ENCODE measurements around the gene SCART1. TPM values are rescaled to one million over a fixed set of nuclear protein-coding genes. Genes with fewer than 3 reads are reported as not detected.

The SCART1 gene
- total RNA-seq, 1 experiment from 2014 or later: 0.50 TPM

DNA sequence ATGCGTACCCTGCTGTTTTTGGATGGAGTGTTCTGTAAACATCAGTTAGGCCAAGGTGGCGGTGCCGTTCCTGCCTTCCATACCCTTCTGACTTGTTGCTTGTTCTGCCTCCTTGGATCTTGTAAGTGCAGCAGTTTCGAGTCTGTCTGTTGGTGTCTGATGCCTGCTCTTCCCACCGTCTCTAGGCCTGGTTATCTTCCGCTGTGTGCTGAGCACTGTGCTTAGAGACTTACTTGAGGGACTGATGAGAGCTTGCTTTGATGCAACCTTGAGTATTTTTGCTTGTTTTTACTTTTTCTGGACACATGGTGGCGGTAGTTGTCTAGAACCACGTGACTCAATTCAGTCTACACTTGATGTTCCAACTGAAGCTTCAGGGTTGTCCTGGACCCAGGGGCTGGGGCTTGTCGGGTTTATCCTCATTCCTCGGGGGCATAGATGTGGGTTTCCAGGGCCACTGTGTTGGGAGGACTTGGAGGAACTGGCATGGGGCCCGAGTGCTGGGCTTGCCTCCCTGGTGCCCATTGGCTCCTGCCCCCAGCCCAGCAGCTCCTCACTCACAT is 15.0 kb upstream of the SCART1 start:
- Histone ChIP-seq H2BK12ac (ENCODE audit: insufficient read length, low read depth, low read length) (no peak overlapping the region), H2AFZ (ENCODE audit: low read length) (no peak overlapping the region), H2BK15ac (ENCODE audit: low read depth, low read length) (no peak overlapping the region), H3K56ac (ENCODE audit: insufficient read length, low read depth, low read length) (no peak overlapping the region), H3K79me1 (ENCODE audit: insufficient read depth, low read depth, low read length, poor library complexity, severe bottlenecking) (no peaks in the 10 kb centered on the region), H3T11ph (ENCODE audit: low read length) (no peak overlapping the region), H3K79me2 (ENCODE audit: insufficient read depth, low read length) (no peaks in the 10 kb centered on the region), H3K18ac (ENCODE audit: insufficient read length, low read depth, low read length) (no peak overlapping the region), H4K91ac (ENCODE audit: insufficient read length, low read depth, low read length) (no peak overlapping the region), H3K9ac (ENCODE audit: extremely low read depth, insufficient read length, low read length) (no peak overlapping the region), H4K20me1 (ENCODE audit: control insufficient read depth, insufficient read depth, insufficient read length) (no peaks in the 10 kb centered on the region), H3K23me2 (ENCODE audit: insufficient read length, low read depth, low read length, poor library complexity, severe bottlenecking) (no peaks in the 10 kb centered on the region), H4K8ac (replicated peaks; ENCODE audit: insufficient read length, low read depth, low read length) (no peak overlapping the region), H4K5ac (ENCODE audit: insufficient read length, low read depth, low read length) (no peak overlapping the region), H3K14ac (ENCODE audit: insufficient read depth, low read length) (no peak overlapping the region), H3K27ac (ENCODE audit: insufficient read length, low read depth, low read length) (no peak overlapping the region), H2BK20ac (ENCODE audit: low read depth, low read length, poor library complexity, severe bottlenecking) (no peak overlapping the region), H3K4me1 (ENCODE audit: insufficient read depth, low read length) (no peaks in the 10 kb centered on the region), H2BK5ac (ENCODE audit: insufficient read length, low read length) (no peak overlapping the region), H2BK120ac (ENCODE audit: low read depth, low read length, poor library complexity, severe bottlenecking) (no peak overlapping the region), H3K27me3 (ENCODE audit: insufficient read depth, low read length) (no peaks in the 10 kb centered on the region), H3K4me2 (ENCODE audit: insufficient read depth, insufficient read length, low read length) (no peak overlapping the region), H2AK5ac (ENCODE audit: insufficient read length, low read length) (no peak overlapping the region), H3K9me3 (ENCODE audit: control insufficient read depth, low read depth, low read length) (peaks cover 49% of the 10 kb centered on the region), H3K4ac (ENCODE audit: low read depth, low read length) (no peak overlapping the region), H3K23ac (ENCODE audit: insufficient read length, low read depth, low read length) (no peak overlapping the region)
- WGBS (ENCODE audit: extremely low coverage, insufficient read length, low lambda C conversion rate): no CpG with 5 or more reads among the region's 11 CpGs
- Mint-ChIP-seq H3K27ac (no peak overlapping the region), H3K9me3 (peaks cover 73 to 79% of the 10 kb centered on the region in 2 experiments), H3K27me3 (ENCODE audit: low read depth) (no peaks in the 10 kb centered on the region), H3K36me3 (ENCODE audit: insufficient read depth in 1 of 3, low read depth in 3 of 3) (peaks cover 9 to 22% (median 18%) of the 10 kb centered on the region in 3 experiments), H3K4me1 (no peaks in the 10 kb centered on the region), H3K4me3 (no peak overlapping the region)
- TF ChIP-seq CTCF (conservative IDR thresholded peaks at IDR 0.05): 0 out of 3 replicates have a peak, but pooled peaks have one; percentile 19
- DNase-seq: no peak

All from H9 (cell line).